HepG2 (cell line): Measurements from ENCODE around the gene EFNA3. TPM values are rescaled to one million over a fixed set of nuclear protein-coding genes. Genes with fewer than 3 reads are reported as not detected.

Experiments
- EED ChIP-seq: sonication (generic); formaldehyde crosslinking; IDR thresholded peaks from 2 replicates; pipeline ENCODE4 v1.5.0; 2020; ENCODE audit warnings: mild to moderate bottlenecking, missing genetic modification reagents
- JUND ChIP-seq: sonication (generic); formaldehyde crosslinking; IDR thresholded peaks from 2 replicates; pipeline ENCODE4 v1.8.0; 2022; ENCODE audit warnings: mild to moderate bottlenecking, missing genetic modification reagents
- KMT2A ChIP-seq: sonication (generic); formaldehyde crosslinking; IDR thresholded peaks from 2 replicates; pipeline ENCODE4 v1.4.0; 2020; ENCODE audit warnings: missing genetic modification reagents
- KMT2B ChIP-seq: IDR thresholded peaks from 2 replicates; pipeline ENCODE4 v1.6.1; 2016; ENCODE audit warnings: missing genetic modification reagents, missing compliant biosample characterization
- NCOA2 ChIP-seq: sonication (generic); formaldehyde crosslinking; IDR thresholded peaks from 2 replicates; pipeline ENCODE4 v1.8.0; 2022; ENCODE audit warnings: inconsistent platforms
- NFE2 ChIP-seq: sonication (generic); formaldehyde crosslinking; IDR thresholded peaks from 2 replicates; pipeline ENCODE4 v1.4.0; 2020; ENCODE audit warnings: missing genetic modification reagents
- PHF8 ChIP-seq: sonication (generic); formaldehyde crosslinking; IDR thresholded peaks from 2 replicates; pipeline ENCODE4 v1.5.0; 2020; ENCODE audit warnings: missing genetic modification reagents
- POLR2A ChIP-seq, 2 experiments: IDR thresholded peaks; 2 replicates each; pipeline ENCODE4 v1.6.1; 2011; ENCODE audit warnings: low read depth in 2 of 2, low read length in 2 of 2, mild to moderate bottlenecking in 1 of 2, moderate library complexity in 1 of 2; ENCODE audit not compliant: insufficient read depth in 1 of 2
- RBM39 ChIP-seq: fragments of 200-400 bp; formaldehyde crosslinking; IDR thresholded peaks from one replicate; pipeline ENCODE4 v1.6.1; 2018; ENCODE audit warnings: antibody characterized with exemption, mild to moderate bottlenecking, low read depth, low read length; ENCODE audit not compliant: poor library complexity, severe bottlenecking
- SNAPC2 ChIP-seq: sonication (generic); formaldehyde crosslinking; IDR thresholded peaks from 2 replicates; pipeline ENCODE4 v1.8.1; 2022; ENCODE audit warnings: mild to moderate bottlenecking, missing genetic modification reagents
- SRY ChIP-seq: sonication (generic); formaldehyde crosslinking; IDR thresholded peaks from 2 replicates; pipeline ENCODE4 v1.8.0; 2022; ENCODE audit warnings: mild to moderate bottlenecking, missing genetic modification reagents
- ZBTB34 ChIP-seq: sonication (generic); formaldehyde crosslinking; IDR thresholded peaks from 2 replicates; pipeline ENCODE4 v1.8.0; 2022; ENCODE audit warnings: mild to moderate bottlenecking, missing genetic modification reagents
- ZNF124 ChIP-seq: sonication (generic); formaldehyde crosslinking; IDR thresholded peaks from 2 replicates; pipeline ENCODE4 v1.4.0; 2020; ENCODE audit warnings: missing genetic modification reagents
- ZNF205 ChIP-seq: IDR thresholded peaks from 2 replicates; pipeline ENCODE4 v1.6.1; 2018; ENCODE audit warnings: missing biosample characterization, missing genetic modification reagents
- ZNF207 ChIP-seq: fragments of 450-650 bp; IDR thresholded peaks from 2 replicates; pipeline ENCODE4 v1.6.1; 2016; ENCODE audit warnings: antibody characterized with exemption, borderline replicate concordance
- ZNF280D ChIP-seq: sonication (generic); formaldehyde crosslinking; IDR thresholded peaks from 2 replicates; pipeline ENCODE4 v1.5.1; 2020; ENCODE audit warnings: mild to moderate bottlenecking, missing genetic modification reagents
- ZNF317 ChIP-seq: sonication (generic); formaldehyde crosslinking; IDR thresholded peaks from 2 replicates; pipeline ENCODE4 v1.5.0; 2020; ENCODE audit warnings: mild to moderate bottlenecking, missing genetic modification reagents
- ZNF362 ChIP-seq: sonication (generic); formaldehyde crosslinking; IDR thresholded peaks from 2 replicates; pipeline ENCODE4 v1.4.0; 2020; ENCODE audit warnings: missing genetic modification reagents, mild to moderate bottlenecking, borderline replicate concordance
- ZNF570 ChIP-seq: sonication (generic); formaldehyde crosslinking; IDR thresholded peaks from 2 replicates; pipeline ENCODE4 v1.4.0; 2020; ENCODE audit warnings: mild to moderate bottlenecking, missing genetic modification reagents, borderline replicate concordance
- ZNF619 ChIP-seq: sonication (generic); formaldehyde crosslinking; IDR thresholded peaks from 2 replicates; pipeline ENCODE4 v1.4.0; 2020; ENCODE audit warnings: mild to moderate bottlenecking, missing genetic modification reagents
- ZNF746 ChIP-seq: sonication (generic); formaldehyde crosslinking; IDR thresholded peaks from 2 replicates; pipeline ENCODE4 v1.8.0; 2022; ENCODE audit warnings: mild to moderate bottlenecking, missing genetic modification reagents
- ZNF768 ChIP-seq: sonication (generic); formaldehyde crosslinking; IDR thresholded peaks from 2 replicates; pipeline ENCODE4 v1.4.0; 2020; ENCODE audit warnings: missing genetic modification reagents
- ZNF891 ChIP-seq: sonication (generic); formaldehyde crosslinking; IDR thresholded peaks from 2 replicates; pipeline ENCODE4 v1.5.0; 2020; ENCODE audit warnings: mild to moderate bottlenecking, missing genetic modification reagents
- ZXDC ChIP-seq: sonication (generic); formaldehyde crosslinking; IDR thresholded peaks from 2 replicates; pipeline ENCODE4 v1.5.0; 2020; ENCODE audit warnings: mild to moderate bottlenecking, missing genetic modification reagents
- polyA plus RNA-seq, 8 experiments: library from polyadenylated mRNA; depleted of rRNA in 3 of 8; stranded (reverse) in 7 of 8; unstranded in 1 of 8; fragments of >200 nt; fragmentation: Illumina TruSeq in 4 of 8; extraction: Trizol in 4 of 8; gene quantifications; 2 replicates each; pipeline versions ENCODE4 v1.2.1 to v1.2.3, GENCODE V29; 2011 to 2016; ENCODE audit warnings: low read depth in 4 of 8, missing spikeins in 1 of 8, mixed read lengths in 1 of 8; ENCODE audit not compliant: insufficient read depth in 1 of 8
- total RNA-seq, 5 experiments: library from RNA; depleted of rRNA; stranded (reverse); fragments of >200 nt; fragmentation: Illumina TruSeq; extraction: Trizol; gene quantifications; 2 replicates each; pipeline ENCODE4 v1.2.3, GENCODE V29; 2016; ENCODE audit warnings: low read depth in 1 of 5

The EFNA3 gene
- total and polyA plus RNA-seq, 2 of the 13 experiments (the other 11 are each of a cell fraction or from before 2014, with no cell fraction given), result 1.0 to 5.7 TPM

- TF ChIP-seq ZNF280D (CRISPR knock-in tag) (no peak), ZNF746 (CRISPR knock-in tag) (no peak; the same call in 1 of the 2 replicates), ZNF619 (0 out of 2 replicates have a peak, but pooled peaks have one; percentile 43), ZBTB34 (peak; percentile 18; the same call in 1 of the 2 replicates), ZNF317 (no peak), POLR2A (IDR thresholded peaks at IDR 0.05; ENCODE audit: insufficient read depth in 1 of 2, low read depth in 2 of 2, low read length in 2 of 2) (peak in 1 of 2 experiments; percentile 75; a peak in 2 of 4 replicates), NFE2 (CRISPR knock-in tag) (no peak), ZNF570 (CRISPR knock-in tag) (peak; percentile 66), ZXDC (CRISPR knock-in tag) (no peak), KMT2B (0 out of 2 replicates have a peak, but pooled peaks have one; percentile 15), NCOA2 (CRISPR knock-in tag) (no peak), KMT2A (no peak), ZNF768 (peak; percentile 10; the same call in 1 of the 2 replicates), ZNF207 (no peak), ZNF891 (CRISPR knock-in tag) (no peak), SRY (peak; percentile 65; the same call in 1 of the 2 replicates), RBM39 (peak; percentile 87), ZNF124 (0 out of 2 replicates have a peak, but pooled peaks have one; percentile 26), EED (CRISPR knock-in tag) (no peak), ZNF362 (CRISPR knock-in tag) (0 out of 2 replicates have a peak, but pooled peaks have one; percentile 59), PHF8 (CRISPR knock-in tag) (peak; percentile 67), ZNF205 (CRISPR knock-in tag) (no peak), SNAPC2 (CRISPR knock-in tag) (no peak; the same call in 1 of the 2 replicates), JUND (no peak)
Observed at GRCh38 chr1:155135415-155136028, 56.9 kb downstream of the EFNA3 start, which contains the start of gene SLC50A1 (continued).
